ENCODE measurements around the gene CD53.
"Not testable (repeated sequence)": the region's sequence is repeated elsewhere in the genome, so short reads cannot be mapped to it uniquely, and the experiment has no call there.

Gene CD53

DNA sequence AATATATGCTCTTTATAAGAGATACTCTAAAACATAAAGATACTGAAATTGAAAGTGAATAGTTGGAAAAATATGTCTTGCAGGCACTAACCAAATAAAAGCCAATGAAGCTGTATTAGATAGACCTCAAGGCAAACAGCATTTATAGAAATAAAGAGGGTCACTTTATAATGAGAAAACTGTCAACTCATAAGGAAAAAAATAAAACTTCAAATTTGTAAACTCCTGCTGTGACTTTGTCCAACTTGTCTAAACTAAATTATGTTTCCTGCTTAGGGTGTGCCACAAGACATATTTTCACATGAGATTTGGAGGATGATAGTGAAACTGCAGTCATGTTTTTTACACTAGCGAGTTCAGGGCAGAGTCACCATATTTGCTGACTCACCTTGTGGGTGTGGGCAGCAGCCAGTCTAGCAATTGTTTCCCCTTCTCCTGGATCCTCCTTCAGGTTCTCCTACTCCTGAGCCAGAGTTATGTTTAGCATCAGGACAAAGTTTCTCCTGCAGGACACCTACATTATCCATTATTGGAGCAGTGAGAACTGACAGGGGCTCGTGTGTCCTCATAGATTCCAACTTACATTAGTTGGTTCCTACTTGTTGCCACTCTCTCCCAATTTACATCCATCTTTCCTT is 43.8 kb downstream of the CD53 start:
- peak; percentile 48 for DNase-seq (ENCODE audit: low spot score)

DNA sequence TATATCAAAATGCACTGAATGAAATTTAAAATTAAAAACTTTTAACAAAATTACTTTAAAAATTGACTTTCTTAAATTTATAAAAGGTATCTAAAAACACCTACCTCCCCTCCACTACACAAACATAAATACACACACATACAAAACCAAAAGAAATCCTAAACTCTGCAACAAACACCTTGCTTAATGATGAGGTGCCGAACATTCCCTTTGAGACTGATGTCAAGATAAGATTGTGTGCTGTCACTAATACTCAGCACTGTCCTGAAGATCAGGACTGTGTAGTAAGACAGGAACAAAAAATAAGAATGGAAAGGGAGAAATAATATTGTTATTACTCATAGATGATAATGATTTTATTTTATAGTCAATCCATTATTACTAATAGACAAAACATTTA is 45.1 kb downstream of the CD53 start:
- DNase-seq (ENCODE audit: low spot score), result no peak

DNA sequence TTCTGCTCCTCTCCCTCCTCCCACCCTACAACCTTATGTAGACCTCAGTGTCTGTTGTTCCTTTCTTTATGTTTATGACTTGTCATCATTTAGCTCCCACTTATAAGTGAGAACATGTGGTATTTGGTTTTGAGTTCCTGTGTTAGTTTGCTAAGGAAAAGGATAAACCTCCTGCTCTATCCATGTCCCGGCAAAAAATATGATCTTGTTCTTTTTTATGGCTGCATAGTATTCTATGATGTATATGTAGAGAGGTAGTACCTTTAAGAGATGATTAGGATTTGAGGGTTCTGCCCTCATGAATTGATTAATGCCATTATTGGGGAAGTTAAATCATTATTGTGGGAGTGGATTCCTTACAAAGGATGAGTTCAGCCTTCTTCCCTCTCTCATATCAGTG is 49.0 kb downstream of the CD53 start:
- DNase-seq (ENCODE audit: low spot score), result no peak

DNA sequence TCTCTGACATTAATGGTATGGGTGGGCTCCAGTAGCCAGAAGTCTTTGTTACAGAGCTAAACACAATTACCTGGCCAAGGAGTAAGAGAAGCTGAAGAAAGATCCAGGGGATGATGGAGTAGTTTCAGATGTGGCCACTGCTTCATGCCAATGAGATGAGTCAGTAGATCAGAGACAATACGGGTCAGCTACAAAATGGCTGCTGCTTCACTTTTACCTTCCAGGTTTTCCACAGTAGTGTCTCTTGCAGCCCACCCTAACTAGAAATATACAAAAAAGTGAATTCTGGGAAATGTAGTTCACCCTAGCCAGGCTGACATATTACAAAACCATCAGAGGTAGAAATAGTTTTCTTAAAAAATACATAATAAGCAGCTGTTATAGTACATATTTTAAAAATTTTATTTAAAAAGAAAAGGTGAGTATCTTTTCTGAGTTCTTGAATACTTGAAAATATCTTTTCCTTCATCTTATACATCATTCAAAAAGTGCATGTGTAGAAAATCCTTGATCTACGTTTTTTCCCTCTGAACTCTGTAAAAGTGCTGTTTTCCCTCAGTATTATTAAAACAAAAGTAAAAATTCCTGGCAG is 54.6 kb downstream of the CD53 start:
- DNase-seq (ENCODE audit: low spot score), result peak; percentile 67

DNA sequence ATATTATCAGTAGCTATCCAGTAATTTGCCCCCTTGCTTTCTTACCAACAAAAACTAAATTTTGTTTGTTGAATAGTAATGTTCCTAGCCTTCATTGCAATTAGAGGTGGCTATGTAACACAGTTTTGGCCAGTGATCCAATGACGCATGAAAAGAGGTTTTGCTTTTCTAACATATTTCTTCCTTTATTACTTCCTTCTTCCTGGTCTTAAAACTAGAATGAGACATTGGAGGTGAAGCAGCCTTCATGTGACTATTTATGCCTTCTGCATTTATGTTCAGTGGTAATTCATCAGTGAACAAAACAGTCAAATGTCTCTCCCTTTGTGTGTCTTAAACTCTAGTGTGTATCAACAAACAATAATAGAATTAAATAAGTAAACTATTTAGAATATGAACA is 55.2 kb downstream of the CD53 start:
- no peak for DNase-seq (ENCODE audit: low spot score)

DNA sequence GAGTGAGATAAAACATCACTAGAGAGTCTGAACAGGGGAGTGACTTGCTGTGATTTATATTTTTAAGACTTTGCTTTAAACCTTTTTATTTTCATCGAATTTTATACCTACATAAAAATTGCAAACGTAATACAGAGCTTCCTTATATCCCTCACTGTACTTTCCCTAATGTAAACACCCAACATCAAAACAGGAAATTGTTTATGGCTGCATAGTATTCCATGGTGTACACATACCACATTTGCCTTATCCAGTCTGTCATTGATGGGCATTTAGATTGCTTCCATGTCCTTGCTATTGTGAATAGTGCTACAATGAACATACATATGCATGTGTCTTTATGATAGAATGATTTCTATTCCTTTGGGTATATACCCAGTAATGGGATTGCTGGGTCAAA is 56.0 kb downstream of the CD53 start:
- no peak for DNase-seq (ENCODE audit: low spot score)

DNA sequence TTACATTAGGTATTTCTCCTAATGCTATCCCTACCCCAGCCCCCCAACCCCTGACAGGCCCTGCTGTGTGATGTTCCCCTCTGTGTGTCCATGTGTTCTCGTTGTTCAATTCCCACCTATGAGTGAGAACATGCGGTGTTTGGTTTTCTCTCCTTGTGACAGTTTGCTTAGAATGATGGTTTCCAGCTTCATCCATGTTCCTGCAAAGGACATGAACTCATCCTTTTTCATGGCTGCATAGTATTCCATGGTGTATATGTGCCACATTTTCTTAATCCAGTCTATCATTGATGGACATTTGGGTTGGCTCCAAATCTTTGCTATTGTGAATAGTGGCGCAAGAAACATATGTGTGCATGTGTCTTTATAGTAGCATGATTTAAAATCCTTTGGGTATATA is 58.1 kb downstream of the CD53 start:
- DNase-seq (ENCODE audit: low spot score), result not testable (repeated sequence)

DNA sequence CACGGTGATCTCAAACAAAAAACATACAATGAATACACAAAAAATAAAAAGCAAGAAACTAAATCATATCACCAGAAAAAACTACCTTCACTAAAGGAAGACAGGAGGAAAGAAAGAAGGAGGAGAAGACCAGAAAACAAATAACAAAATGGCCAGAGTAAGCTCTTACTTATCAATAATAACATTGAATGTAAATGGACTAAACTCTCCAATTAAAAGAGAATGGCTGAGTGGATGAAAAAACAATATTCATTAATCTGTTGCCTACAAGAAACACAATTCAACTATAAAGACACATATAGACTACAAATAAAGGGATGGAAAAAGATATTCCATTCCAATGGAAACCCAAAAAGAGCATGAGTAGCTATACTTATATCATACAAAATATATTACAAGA is 63.6 kb downstream of the CD53 start:
- DNase-seq (ENCODE audit: low spot score), result no peak

DNA sequence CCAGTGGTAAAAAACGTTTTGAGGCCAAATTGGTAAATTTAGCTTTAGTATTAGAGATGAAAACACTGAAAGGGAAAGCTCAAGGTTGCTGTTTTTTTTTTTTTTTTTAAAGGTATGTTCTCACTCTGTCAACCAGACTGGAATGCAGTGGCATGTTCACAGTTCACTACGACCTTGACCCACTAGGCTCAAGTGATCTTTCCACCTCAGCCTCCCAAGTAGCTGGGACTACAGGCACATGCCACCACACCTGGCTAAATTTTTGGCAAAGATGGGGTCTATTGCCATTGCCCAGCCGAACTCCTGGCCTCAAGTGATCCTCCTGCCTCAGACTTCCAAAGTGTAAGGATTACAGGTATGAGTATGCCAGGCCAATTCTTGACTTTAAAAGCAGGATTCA is 71.9 kb downstream of the CD53 start:
- DNase-seq (ENCODE audit: low spot score), result no peak

DNA sequence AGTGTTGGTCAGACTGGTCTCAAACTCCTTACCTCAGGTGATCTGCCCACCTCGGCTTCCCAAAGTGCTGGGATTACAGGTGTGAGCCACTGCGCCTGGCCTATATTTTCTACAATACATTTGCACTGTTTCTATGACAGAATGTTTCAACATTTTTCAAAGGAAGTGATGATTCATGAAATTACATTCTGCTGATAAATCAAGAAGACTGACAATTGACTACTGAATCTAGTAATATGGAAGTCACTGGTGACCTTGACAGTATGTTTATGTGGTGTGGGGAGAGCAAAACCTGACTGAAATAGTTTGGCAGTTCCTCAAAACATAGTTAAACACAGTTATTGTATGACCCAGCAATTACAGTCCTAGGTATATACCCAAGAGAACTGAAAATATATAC is 72.7 kb downstream of the CD53 start:
- DNase-seq (ENCODE audit: low spot score), result no peak

DNA sequence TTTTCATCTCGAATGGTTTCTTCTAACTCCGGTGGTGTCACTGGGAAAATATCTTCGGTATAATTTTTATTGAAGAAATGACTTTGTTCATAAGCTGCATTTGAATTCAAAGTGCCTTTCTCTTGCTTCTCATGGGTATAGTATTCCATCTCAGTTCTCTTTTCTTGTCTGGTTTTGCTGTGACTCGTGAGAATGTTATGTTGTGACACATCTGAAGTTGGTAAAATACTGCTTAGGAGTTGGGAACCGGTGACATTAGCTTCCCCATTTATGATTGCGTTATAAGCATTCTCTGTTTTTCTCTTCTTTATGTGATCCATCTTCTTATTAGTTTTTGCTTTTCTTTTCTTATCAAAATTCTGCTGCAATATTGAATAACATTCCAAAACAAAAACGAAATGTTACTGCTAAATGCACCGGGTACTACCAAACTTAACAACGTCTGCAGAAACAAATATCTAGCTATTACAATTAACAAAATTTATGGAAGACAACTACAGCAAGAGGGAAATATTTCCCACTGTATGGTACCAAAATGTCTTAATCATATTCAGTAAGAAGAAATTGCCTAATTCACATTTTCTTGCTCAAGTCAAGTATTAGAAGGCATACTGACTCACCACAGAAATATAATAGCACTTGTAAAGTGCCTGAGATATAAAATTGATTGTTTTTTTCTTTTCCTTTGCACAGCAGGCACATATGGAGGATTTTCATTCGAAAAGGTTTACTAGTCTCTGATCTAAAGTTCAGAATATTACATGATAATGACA is 75.3 kb downstream of the CD53 start:
- DNase-seq (ENCODE audit: low spot score), result no peak
